Measurements from ENCODE around the gene AUTS2.
"Not testable (repeated sequence)": the region's sequence is repeated elsewhere in the genome, so short reads cannot be mapped to it uniquely, and the experiment has no call there.

AUTS2 gene

DNA sequence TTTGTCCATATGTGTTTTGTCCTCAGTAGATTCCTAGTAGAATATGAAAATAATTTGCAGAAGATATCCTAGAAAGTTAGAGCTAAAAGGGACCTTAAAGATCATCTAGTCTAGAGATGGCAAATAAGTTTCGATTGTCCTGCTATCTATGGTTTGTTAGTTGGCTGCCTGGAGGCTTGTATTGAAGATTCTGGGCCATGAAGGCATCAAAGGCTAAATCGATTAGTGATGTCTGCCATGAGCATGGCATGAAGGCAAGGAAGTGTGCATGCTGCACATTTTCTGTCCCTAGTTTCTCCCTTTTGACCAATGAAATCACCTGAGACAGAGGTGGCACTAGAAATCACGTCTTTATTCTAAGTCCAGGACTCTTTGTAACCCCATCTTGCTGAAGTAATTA, 979.9 kb downstream of the AUTS2 start:
- no peak for DNase-seq (ENCODE audit: low read depth)

DNA sequence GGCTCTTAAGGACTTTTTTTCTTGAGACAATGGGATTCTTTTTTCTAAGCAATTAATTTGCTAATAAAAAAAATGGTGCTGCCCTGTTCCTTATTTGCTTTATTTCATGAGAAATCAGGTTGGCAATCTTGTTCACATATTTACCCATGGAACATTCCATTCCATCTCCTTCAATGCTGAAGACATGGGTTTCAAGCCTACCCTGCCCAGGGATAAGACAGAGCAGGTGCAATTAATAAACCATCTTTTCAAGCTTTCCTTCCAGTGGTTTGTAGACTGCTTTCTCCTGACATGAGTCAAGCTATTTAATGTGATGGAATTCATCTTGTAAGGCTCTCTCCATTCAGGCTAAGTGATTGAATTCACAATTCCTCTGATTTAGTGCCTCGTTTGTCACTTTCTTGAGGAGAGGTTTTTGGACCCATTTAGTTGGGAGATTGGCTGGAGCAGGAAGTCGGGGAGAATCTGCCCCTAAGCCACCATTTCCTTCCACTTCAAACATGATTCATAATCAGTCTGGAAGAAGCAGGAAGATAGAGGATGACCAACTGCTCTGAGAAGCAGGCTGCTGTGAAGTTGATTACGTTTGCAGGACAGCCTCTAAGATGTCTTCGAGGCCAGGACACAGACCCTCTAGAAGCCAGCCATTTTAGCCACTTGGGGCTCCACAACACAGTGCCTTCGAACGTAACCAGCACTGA, 981.3 kb downstream of the AUTS2 start:
- DNase-seq (ENCODE audit: low read depth), result no peak

DNA sequence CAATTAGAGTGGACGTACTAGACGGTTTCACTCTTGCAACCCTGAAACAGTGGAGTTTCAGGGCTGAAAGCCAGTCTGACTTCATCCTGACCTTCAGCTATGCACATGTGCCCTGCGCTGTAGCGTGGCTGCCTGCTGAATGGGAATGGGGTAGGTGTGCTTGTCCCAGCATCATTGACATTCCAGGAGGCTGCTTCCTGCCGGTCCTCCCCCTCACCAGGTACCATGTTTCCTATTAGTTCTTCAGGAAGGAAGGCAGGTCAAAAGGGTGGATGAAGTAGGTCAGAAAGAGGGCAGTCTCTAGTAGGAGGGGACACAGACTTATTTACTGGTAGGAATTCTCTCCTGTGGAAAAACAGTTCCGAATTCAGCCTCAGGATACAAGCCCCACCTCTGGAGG, 981.9 kb downstream of the AUTS2 start:
- no peak for DNase-seq (ENCODE audit: low read depth)

DNA sequence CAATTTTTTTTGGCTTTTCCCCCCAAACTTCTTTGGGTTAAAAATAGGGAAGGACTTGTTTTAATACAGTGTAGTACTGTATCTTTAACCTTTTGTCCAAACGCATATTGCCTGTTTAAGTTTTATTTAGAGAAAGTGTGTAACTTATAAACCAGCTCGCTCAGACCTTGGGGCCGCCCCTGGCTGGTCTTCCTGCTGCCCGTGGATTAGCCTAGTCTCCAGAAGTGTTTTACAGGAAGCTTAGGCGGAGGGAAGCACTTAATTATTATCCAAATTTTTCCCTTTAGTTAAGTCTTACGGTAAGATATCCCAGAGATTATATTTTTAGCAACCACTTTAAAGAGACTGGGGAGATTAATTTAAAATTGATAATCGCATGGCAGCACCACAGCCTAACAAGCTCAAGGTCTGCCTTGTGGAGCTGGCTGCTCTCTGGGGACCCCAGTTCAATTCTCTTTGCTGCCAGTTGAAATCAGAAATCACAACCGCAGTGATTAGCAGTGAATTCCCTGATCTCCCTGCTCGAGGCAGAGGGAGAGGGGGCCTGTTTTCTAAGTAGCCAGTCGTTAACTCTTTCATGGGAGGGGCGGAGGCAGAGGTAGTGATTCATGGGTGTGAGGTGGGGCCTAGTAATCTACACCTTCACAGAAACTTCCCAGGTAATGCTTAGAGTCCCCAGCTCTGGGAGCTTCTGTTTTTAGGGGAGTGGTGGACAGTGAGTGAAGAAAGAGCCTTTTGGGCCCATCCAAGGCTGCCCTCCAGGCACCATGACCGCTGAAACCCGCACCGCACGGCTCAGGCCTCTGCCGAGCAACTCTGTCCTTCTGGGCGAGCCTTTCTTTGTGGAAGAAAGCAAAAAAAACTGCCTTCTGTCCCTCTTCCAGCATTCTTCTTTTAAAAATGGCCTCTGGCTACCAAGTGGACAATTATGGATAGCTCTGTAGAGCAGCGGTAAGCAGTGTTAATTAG, 984.9 kb downstream of the AUTS2 start:
- no peak for DNase-seq (ENCODE audit: low read depth)

DNA sequence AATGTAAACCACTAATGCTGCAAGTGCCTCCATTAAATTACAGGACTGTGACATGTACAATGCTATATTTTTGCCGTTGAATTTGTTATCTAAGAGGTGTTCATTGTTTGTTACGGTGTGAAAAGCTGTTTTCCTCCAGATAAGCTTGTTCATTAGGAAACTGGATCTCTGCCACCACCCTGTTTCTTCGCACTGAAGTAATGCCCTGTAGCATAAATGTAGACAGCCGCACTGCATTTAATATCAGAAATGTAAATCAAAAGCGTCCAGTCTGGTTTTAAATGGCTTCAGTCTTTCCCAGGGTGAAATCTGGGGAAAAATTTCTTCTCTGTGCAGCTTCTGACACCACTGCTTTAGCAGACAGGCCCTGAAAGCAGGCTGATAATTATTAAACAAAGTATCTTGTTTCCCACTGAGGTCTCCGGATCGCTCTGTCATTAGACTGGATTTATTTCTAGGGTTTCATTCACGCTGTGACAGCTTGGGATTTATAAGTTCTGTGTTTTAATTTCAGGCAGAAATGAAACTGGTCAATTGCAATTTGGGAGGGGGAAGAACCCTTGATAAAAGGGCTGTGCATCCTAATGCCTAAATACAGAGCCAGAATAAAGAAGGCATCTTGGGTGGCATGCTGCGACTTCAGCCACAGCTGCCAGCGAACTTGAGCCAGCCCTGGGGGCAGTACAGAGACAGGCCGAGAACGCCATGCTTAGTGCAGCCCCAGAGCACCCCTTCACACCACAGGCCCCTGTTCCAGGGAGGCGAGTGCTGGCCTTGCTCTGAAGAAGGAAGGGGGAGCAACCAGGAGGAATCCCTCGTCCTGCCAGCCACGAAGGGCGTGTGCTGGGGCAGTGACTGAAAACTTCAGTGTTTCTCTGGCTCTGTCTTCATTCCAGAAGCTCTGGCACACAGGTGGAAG, 985.9 kb downstream of the AUTS2 start:
- no peak for DNase-seq (ENCODE audit: low read depth)

DNA sequence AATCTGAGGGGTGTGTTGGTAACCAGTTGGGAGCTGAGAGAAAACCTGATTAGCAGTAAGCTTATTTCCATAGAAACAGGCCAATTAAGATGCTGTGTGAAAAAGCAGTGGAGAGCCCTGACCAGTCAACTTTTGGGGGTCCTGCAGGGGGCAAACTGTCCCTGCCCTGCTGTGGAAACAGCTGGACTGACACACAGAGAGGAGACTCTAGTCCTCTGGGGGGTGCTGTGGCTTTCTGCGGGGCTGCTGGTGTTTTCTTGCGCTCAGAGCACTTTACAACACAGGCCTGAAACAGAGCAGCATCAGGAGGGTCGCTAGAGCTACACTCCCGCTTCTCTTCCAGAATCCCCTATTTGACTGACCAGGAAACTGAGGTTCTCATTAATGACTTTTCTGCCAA, 986.8 kb downstream of the AUTS2 start:
- DNase-seq (ENCODE audit: low read depth), result peak; percentile 3

DNA sequence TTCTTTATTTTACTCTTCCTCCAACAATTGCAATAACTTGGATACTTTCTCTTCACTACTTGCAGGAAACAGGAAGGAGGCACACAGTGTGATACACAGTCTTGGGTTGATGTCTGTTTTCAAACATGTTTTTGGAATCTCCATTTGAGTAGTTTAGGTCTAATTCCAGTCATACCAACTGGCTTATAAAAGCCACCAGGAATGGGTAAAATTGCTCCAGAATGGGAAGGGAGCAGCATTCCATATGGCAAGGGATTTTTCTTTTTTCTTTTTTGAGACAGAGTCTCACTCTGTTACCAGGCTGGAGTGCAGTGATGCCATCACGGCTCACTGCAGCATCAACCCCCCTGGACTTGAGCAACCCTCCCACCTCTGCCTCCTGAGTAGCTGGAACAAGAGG, 988.5 kb downstream of the AUTS2 start:
- DNase-seq (ENCODE audit: low read depth), result no peak

DNA sequence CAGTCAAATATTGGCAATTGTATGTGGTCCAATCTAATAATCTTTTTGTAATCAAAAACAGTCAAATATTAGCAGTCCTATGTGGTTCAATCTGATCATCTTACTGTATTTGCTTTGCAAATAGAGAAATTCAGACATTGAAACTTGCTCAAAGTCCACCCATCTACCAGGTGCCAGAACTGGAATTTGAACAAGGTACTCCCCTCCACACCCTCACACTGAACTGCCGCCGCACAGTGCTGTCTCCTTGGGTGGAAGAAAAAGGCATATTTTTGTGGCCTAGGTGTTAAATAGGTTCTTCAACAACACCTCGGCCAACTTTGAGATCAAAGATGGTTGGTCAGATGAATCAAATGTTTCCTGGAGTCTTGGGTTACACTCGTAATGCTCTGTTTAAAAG, 989.5 kb downstream of the AUTS2 start:
- no peak for DNase-seq (ENCODE audit: low read depth)

DNA sequence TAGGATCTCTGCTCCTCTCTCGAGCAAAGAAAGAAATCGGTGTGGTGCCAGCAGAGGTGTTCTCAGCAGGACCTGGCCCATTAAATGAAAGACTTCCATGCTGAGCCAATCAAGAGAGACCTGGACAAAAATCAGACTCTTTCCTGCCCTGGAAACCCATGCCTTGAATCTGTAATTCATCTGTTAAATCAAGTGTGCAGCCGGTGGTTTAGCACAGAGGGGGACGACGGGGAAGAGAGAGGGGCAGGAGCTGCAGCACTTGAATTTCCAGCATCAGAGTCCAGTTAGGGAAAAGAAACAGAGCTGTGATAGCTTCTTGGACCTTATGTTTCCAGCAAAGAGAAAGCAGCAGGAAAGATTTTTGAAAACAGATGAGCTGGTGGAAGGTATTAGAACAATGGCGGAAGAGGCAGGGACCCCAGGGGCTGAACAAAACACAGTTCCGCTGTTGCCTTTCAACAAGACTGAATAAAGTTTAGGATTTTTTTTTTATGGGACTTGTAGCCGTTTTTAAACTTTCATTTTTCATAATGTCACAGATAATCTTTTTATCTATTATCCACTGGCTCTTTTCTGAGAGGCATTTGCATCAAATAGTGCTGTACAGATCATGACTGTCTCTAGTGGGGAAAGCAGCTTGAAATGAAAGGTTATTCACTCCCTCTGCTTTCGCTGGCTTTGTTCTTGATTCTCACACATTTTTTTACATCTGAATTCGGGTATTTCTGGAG, 990.1 kb downstream of the AUTS2 start:
- DNase-seq (ENCODE audit: low read depth), result no peak

DNA sequence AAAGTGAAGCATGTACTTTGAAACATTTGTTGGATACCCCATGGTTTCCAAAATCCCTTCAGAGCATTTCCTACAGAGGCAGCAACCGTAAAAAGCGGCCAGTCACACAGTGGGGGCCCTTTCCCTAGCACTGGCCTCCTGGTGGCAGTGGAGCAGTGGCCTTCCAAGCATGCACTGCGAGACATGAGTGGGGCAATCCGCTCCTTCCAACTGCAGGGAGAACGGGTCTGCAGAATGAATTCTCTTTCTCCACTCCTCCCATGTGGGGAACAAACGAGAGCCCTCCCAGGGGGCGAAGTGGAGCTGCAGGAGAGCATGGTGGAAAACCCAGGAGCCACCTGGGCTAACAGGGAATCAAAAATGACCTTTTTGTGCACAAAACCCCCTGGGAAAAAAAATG, 990.7 kb downstream of the AUTS2 start:
- no peak for DNase-seq (ENCODE audit: low read depth)

DNA sequence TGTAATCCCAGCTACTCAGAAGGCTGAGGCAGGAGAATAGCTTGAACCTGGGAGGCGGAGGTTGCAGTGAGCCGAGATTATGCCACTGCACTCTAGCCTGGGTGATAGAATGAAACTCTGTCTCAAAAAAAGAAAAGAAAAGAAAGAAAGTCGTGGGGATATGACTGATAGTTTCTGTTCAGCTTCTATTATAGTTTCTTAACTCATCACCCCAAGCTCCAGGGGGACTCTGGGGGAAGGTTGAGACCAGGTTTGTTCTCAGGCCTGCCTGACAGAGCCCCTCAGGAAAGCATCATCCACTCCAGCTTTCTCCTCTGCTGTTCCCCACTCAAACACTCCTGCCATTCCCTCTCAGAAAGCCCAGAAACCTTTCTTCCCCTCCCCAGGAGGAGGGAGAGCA, 991.3 kb downstream of the AUTS2 start:
- DNase-seq (ENCODE audit: low read depth), result no peak

DNA sequence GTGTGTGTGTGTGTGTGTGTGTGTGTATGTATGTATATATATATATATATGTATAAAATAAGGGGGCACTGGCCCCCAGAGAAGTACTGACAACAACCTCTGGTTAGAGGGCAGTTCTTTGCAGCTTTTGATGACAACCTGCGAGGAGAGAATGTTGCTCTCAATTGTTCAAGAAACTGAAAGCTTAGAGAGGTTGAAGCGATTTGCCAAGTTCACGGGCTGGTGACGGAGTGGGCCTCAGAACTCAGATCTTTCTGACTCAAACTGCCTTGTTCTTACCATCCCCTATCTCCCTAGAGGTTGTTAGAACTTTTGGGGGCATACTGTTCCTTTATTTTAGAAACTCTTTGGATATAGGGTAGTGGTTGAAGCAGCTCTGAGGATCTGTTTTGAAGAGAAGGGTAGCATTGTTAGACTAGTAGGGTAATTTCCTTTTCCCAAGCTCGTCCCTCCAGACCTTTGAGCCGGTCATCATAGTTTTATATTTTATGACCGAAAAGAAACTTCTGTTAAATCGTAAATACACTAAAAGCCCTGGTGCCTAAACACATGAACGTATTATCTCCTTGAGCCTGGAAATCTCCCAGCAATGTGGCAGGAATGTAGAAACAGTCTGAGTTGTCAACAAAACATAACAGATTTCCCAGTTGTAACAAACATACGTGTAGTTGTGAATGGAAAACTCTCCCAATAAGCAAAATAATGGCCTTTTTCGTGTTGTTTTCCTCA, 992.0 kb downstream of the AUTS2 start:
- no peak for DNase-seq (ENCODE audit: low read depth)

DNA sequence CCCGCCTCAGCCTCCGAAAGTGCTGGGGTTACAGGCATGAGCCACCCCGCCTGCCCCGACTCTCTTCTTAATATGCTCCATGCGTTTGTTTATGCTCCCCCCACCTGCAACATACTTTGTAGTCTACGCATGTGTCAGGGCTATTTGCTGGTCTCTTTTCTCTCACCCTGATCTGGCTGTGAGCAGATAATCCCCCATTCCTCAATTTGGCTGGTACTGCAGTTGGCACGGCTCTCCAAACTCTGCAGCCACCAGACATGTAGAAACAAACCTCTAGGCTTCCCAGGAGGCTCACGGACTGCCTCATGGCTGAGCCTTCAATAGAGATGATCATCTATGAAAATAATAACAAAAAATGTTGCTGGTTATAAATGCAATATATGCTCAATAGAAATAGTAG, 993.4 kb downstream of the AUTS2 start:
- DNase-seq (ENCODE audit: low read depth), result no peak

DNA sequence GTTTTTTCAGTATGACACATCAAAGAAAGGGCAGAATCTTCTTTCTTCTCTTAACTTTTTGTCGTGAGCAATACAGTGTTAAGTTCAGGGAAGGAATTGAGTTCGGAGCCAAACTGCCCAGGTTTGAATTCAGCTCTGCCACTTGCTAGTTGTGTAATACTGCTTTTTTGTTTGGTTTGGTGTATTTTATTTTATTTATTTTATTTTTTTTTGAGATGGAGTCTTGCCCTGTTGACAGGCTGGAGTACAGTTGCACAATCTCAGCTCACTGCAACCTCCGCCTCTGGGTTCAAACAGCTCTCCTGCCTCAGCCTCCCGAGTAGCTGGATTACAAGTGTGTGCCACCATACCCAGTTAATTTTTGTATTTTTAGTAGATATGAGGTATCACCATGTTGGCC, 993.9 kb downstream of the AUTS2 start:
- no peak for DNase-seq (ENCODE audit: low read depth)

DNA sequence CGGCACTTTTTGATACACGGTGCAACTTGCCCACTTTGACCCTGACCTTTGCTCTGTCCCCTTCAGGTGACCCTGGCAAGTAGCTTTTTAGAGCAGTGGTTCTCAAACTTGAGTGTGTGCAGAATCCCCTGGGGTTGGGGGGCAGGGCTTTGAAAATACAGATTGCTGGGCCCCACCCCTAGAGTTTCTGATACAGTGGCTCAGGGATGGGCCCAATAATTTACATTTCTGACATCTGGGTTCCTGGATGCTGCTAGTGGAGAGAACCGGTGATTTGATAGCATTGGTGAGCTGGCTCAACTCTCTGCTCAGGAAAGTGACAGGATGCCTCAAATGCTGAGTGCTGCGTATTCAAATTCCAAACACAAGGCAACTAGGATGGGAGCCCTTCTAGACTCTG, 995.9 kb downstream of the AUTS2 start:
- DNase-seq (ENCODE audit: low read depth), result no peak

DNA sequence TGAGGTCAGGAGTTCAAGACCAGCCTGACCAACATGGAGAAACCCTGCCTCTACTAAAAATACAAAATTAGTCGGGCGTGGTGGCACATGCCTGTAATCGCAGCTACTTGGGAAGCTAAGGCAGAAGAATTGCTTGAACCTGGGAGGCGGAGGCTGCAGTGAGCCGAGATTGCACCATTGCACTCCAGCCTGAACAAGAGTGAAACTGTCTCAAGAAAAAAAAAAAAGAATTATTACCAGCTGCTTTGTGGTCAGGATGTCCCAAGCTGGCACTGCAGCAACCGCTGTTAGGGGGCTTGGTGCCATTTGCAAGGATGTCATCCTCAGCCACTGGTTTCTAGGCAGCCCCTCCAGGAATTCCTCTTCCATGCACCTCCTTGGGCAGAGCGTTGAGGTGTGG, 996.6 kb downstream of the AUTS2 start:
- not testable (repeated sequence) for DNase-seq (ENCODE audit: low read depth)

DNA sequence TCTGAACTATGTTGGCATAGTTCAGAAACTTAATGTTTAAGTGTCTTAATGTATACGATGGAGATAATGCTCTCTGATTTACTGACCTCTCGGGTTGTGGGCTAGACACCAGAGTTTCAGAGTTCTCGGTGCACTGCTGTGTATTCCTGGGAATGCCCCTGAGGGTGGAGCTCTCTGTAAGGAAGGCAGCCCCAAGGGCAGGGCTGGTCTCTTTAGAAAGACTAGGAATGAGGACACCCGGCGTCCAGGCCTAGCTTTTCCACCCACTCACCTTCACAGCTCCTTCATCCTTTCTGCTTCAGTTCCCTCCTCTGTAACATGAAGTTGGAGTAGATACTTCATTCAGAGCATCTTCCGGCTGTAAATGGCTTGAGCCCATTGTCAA, 997.1 kb downstream of the AUTS2 start:
- no peak for DNase-seq (ENCODE audit: low read depth)

DNA sequence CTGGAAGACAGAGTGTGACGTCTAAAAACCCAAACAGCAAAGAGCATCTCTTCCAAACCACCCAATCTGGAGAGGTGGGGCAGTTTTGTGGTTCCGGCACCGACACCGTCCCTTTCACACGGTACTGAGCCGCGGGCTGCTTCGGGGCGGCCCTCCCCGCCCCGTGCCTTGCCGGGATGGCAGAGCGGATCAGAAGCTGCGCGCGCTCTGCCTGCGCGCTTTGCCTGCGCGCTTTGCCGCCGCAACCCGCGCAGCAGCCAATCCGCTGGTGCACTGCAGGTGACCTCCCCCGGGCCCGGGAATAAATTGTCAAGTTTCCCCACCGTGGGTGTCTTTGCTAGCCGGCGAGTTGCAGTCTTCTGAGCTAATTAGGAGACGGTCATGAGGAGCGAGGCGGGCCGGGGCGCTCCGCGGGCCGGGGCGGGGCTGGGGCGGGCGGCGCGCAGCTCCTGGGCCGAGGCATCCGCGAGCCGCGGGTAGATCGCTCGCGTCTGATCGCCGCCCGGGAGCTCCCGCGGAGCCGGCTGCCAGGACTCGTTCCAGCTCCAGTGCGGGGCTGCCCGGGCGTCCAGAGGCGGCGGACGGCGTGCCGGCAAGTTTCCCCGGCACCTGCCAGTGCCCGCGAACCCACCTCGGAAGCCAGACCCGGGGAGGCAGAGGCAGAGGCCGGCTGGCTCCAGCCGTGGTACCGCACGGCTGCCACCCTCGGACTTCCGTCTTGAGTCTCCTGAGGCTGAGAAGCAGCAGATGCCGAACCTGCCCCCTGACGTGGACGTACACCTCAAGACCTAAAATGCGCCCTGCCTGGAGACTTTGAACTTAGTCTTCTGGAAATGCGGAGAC, 997.7 kb downstream of the AUTS2 start:
- DNase-seq (ENCODE audit: low read depth), result peak; percentile 11

DNA sequence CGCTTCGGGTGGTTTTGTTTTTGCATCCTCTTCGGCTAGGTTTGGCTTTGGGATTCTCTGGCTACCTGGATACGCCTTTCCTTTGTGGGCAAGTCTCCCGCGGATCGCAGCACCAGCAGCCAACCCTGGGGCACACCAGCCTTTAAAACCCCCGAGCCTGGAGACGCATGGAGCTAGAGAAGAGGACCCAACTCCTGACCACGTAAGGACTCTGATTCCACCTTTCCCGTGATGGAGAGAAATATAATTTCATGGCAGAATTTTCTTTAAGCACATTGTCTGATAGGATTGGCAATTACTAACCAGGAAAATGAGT, 998.3 kb downstream of the AUTS2 start:
- DNase-seq (ENCODE audit: low read depth), result no peak

DNA sequence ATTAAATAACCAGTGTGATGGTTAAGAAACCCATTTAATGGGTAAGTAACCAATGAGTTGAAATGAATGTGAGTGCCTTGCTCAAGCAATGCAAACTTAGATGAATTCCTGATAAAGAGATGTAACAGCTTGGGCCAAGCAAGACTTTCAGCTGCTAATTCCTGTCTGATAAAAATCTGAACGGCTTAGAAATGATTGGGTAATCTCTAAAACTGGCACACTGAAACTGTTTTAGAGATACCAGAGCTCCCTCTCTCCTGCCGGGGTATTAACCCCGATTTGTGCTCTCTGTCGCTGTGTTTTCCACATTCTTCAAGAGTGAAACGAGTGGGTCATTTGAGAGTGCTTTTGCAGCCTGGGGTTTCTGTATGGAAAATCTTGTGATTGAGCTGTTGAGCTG, 998.8 kb downstream of the AUTS2 start:
- no peak for DNase-seq (ENCODE audit: low read depth)

Data from stimulated activated CD8-positive, alpha-beta memory T cell treated with anti-CD3 and anti-CD28 coated beads, Interleukin-4, amount 100 ng/mL, for 24 hours (primary cell).